OCI-LY3 (cell line): ENCODE results near the gene MDGA2.

Experiments
- CTCF ChIP-seq: fragments of 200-600, 300-600 bp; sonication (generic); IDR thresholded peaks from 2 replicates; pipeline ENCODE4 v1.5.1; 2014; ENCODE audit warnings: antibody characterized with exemption, low read length, low read depth
- EZH2phosphoT487 ChIP-seq: fragments of 200-600 bp; shearing (Covaris generic); IDR thresholded peaks from 2 replicates; pipeline ENCODE4 v1.6.1; 2018; ENCODE audit warnings: antibody characterized with exemption, mixed run types, low read depth

- TF ChIP-seq CTCF (no peak), EZH2phosphoT487 (no peak)
These were observed 412.6 kb downstream of the MDGA2 start for GRCh38 chr14:47262801-47263200.
